GM13976 (cell line): ENCODE results near the gene EGF.

Experiments used
- DNase-seq: peaks from one replicate; pipeline ENCODE4 v3.0.0; 2012; ENCODE audit warnings: low spot score
- CTCF ChIP-seq: IDR thresholded peaks from 2 replicates; pipeline ENCODE4 v1.5.1; 2012; ENCODE audit warnings: borderline replicate concordance, mild to moderate bottlenecking; ENCODE audit not compliant: insufficient read depth; ENCODE audit errors: extremely low read depth, missing control alignments, control extremely low read depth
- in situ Hi-C: fragments of 300-500 bp; cut with MboI; formaldehyde crosslinking; loops from one replicate; pipeline ENCODE4 v1.12.0; 2022; ENCODE audit warnings: low sequenced_read_pairs, mixed read lengths, inconsistent platforms; ENCODE audit not compliant: unreplicated experiment

Gene EGF

GRCh38 chr4:109985993-109986974 lies 73.6 kb downstream of the EGF start:
- in situ Hi-C loops, result loop anchor here (5.0 kb wide), 1 partner anchor 559 kb away; no protein-coding TSS in a partner anchor
- no peak for DNase-seq
- TF ChIP-seq CTCF, result no peak

GRCh38 chr4:109989044-109989443 lies 76.4 kb downstream of the EGF start:
- no peak for TF ChIP-seq CTCF
- DNase-seq, result no peak
- in situ Hi-C loops, result loop anchor here (5.0 kb wide), 1 partner anchor 562 kb away; no protein-coding TSS in a partner anchor

GRCh38 chr4:109989618-109990017 lies 76.9 kb downstream of the EGF start:
- no peak for DNase-seq
- in situ Hi-C loops, result loop anchor here (5.0 kb wide), 1 partner anchor 562 kb away; no protein-coding TSS in a partner anchor
- TF ChIP-seq CTCF, result no peak

- TF ChIP-seq CTCF, result no peak
- peak; percentile 39 for DNase-seq
- in situ Hi-C loops, result no loop called here
Measured at GRCh38 chr4:109990261-109991257, 77.9 kb downstream of the EGF start.

GRCh38 chr4:109993116-109993515 lies 80.4 kb downstream of the EGF start:
- no peak for TF ChIP-seq CTCF
- DNase-seq, result no peak
- in situ Hi-C loops, result no loop called here

GRCh38 chr4:109994415-109994827 lies 81.7 kb downstream of the EGF start:
- in situ Hi-C loops, result no loop called here
- DNase-seq, result peak; percentile 53
- no peak for TF ChIP-seq CTCF
